Measurements from ENCODE around the gene CASP7. TPM values are rescaled to one million over a fixed set of nuclear protein-coding genes. Genes with fewer than 3 reads are reported as not detected.

The CASP7 gene
- total RNA-seq, 1 experiment from 2014 or later: 4.7 TPM

GRCh38 chr10:113776553-113776952, 96.8 kb downstream of the CASP7 start:
- H3K4me1 Mint-ChIP-seq: peaks cover 10 to 11% of the 10 kb centered on the region in 2 experiments

More at GRCh38 chr10:113776553-113776952, 96.8 kb downstream of the CASP7 start:
- Histone ChIP-seq H2BK20ac (ENCODE audit: low read depth, low read length, poor library complexity, severe bottlenecking) (no peak overlapping the region), H2AK5ac (ENCODE audit: insufficient read length, low read length) (no peak overlapping the region), H3K9me3 (ENCODE audit: control insufficient read depth, low read depth, low read length) (no peaks in the 10 kb centered on the region), H2AFZ (ENCODE audit: low read length) (no peak overlapping the region), H2BK12ac (ENCODE audit: insufficient read length, low read depth, low read length) (no peak overlapping the region), H3K4ac (ENCODE audit: low read depth, low read length) (no peak overlapping the region), H3K23me2 (ENCODE audit: insufficient read length, low read depth, low read length, poor library complexity, severe bottlenecking) (no peaks in the 10 kb centered on the region), H4K91ac (ENCODE audit: insufficient read length, low read depth, low read length) (no peak overlapping the region), H4K20me1 (ENCODE audit: control insufficient read depth, insufficient read depth, insufficient read length) (no peaks in the 10 kb centered on the region), H3K27me3 (ENCODE audit: insufficient read depth, low read length) (no peaks in the 10 kb centered on the region), H3K56ac (ENCODE audit: insufficient read length, low read depth, low read length) (no peak overlapping the region), H4K5ac (ENCODE audit: insufficient read length, low read depth, low read length) (no peak overlapping the region), H2BK5ac (ENCODE audit: insufficient read length, low read length) (no peak overlapping the region), H4K8ac (replicated peaks; ENCODE audit: insufficient read length, low read depth, low read length) (no peak overlapping the region), H3K14ac (ENCODE audit: insufficient read depth, low read length) (no peak overlapping the region), H2BK15ac (ENCODE audit: low read depth, low read length) (no peak overlapping the region), H3K27ac (ENCODE audit: insufficient read length, low read depth, low read length) (no peak overlapping the region), H3K23ac (ENCODE audit: insufficient read length, low read depth, low read length) (no peak overlapping the region), H3K79me2 (ENCODE audit: insufficient read depth, low read length) (no peaks in the 10 kb centered on the region), H3K9ac (ENCODE audit: extremely low read depth, insufficient read length, low read length) (no peak overlapping the region), H3T11ph (ENCODE audit: low read length) (no peak overlapping the region), H3K4me2 (ENCODE audit: insufficient read depth, insufficient read length, low read length) (no peak overlapping the region), H3K4me1 (ENCODE audit: insufficient read depth, low read length) (no peaks in the 10 kb centered on the region), H3K79me1 (ENCODE audit: insufficient read depth, low read depth, low read length, poor library complexity, severe bottlenecking) (no peaks in the 10 kb centered on the region), H2BK120ac (ENCODE audit: low read depth, low read length, poor library complexity, severe bottlenecking) (no peak overlapping the region), H3K18ac (ENCODE audit: insufficient read length, low read depth, low read length) (no peak overlapping the region)
- no peak for TF ChIP-seq CTCF (conservative IDR thresholded peaks at IDR 0.05)
- DNase-seq: no peak
- Mint-ChIP-seq H3K4me3 (no peak overlapping the region), H3K36me3 (ENCODE audit: insufficient read depth in 1 of 3, low read depth in 3 of 3) (no peaks in the 10 kb centered on the region), H3K9me3 (no peaks in the 10 kb centered on the region), H3K27ac (no peak overlapping the region), H3K27me3 (ENCODE audit: low read depth) (no peaks in the 10 kb centered on the region; the same call in 1 of the 2 replicates)
- no CpG with 5 or more reads among the region's 1 CpG for WGBS (ENCODE audit: extremely low coverage, insufficient read length, low lambda C conversion rate)

Small RNA genes lying within 50 kb of the gene (microRNA-seq; reads per million reads assigned to microRNA genes)
- not detected for gene MIR4483 (ENCODE audit: borderline microRNAs expressed)

Other genes starting within 250 kb of the CASP7 start
- not detected in 2 replicates for gene HABP2, start 126.9 kb upstream of the CASP7 start, total RNA-seq (2021)
- gene NRAP, start 15.9 kb upstream of the CASP7 start, total RNA-seq (2021): 0.04 TPM in 1 of 2 replicates, not detected in the other
- not detected in 2 replicates for gene PLEKHS1, start 71.8 kb downstream of the CASP7 start, total RNA-seq (2021)
- gene DCLRE1A, start 174.2 kb downstream of the CASP7 start, total RNA-seq (2021): 8.8 and 9.9 TPM in 2 replicates
- gene NHLRC2, start 174.7 kb downstream of the CASP7 start, total RNA-seq (2021): 30.9 and 31.2 TPM in 2 replicates

Data from H9 (cell line).